Ecto neural progenitor cell (in vitro differentiated cells): ENCODE measurements around the gene LTBP2.

Experiments
- DNase-seq: peaks from one replicate; pipeline ENCODE4 v3.0.0-alpha.2; 2018; ENCODE audit warnings: low spot score

LTBP2 gene

DNA sequence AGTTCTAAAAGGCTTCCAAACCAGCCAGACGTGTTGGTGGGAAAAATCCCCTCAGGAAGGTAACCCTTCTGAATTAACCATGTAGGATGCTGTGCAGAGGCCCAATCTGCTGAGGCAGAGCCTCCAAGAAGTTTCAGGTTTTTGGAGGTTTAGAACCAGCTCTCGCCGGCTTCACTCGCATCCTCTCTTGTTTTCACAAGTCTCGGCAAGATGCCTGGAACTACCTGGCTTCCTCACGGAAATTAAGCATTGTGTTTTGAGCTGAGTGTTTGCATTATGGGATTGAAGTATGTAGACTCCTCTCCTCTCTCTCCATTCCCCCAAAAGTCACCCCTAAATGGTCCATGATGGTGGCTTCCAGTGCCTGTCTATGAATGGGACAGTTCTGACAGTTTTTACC is 20.6 kb downstream of the LTBP2 start:
- DNase-seq: no peak

DNA sequence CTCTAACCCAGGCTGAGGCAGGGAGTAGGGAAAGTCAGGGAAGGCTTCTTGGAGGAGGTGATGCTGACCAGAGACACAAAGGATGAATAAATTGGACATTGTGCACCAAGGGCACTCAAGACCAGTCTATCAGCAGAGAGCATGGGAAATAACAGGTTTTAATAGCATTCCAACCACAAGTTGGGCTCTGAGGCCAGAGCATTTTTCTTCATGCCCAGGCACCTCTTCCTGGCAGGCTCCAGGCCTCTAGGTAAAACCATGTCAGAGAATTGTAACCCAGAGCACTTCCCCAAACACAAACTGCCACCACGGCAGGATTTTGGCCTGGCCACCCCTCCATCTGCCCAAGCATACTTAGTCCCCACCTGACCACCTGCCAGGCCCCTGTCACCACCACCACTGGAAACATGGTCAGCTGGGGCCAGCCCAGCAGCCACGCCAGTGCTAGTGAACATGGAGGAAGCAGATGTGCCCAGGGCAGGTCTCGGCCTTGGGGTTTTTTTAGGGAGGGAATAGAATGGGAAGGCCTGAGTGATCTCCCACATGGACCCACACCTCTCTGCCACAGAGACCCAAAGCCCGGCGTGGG is 22.7 kb downstream of the LTBP2 start:
- no peak for DNase-seq

DNA sequence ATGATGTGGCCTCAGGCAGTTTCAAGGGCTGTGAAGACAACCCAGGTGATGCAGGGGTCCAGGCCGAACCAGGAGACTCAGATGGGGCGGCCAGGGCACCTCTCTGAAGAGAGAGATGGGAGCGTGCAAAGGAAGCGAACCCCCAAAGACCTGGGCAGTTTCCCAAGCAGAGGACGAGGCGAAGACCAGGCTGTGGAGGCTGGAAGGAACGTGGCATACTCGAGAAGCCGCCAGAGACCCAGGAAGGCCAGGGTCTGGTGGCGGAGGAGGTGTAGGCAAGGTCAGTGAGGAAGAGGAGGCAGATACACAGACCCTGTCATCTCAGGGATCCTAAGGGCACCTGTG is 24.7 kb downstream of the LTBP2 start:
- DNase-seq: no peak

DNA sequence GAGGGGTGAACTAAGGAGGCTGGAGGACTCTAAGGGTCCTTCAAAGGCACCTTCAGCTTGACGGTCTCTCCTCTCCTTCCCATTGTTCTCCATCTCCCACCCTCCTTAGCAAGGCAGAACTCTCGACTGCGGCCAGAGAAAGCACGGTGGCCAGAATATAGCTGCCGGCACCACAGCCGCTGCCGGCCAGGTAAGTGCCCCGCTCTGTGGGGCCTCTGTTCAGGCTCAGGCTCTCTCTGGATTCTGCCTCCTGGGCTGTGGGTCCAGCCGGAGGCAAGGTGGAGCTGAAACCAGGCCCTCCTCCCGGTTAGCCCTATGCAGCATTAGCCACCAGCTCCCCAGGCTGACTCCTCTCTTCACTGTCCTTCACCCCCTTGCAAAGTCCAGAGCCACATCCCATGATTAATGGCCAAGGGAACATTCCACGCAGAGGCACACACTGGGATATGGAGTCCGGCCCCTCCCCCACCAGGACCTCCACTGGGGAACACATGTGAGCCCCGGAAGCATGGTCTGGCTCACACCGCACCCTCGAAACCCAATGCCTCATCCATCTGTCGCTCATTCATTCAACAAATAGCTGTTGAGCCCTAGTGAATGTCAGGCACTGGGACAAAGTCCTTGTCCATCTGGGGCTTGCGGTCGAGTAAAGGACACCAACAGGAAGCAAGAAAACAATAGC is 25.2 kb downstream of the LTBP2 start:
- DNase-seq: no peak

DNA sequence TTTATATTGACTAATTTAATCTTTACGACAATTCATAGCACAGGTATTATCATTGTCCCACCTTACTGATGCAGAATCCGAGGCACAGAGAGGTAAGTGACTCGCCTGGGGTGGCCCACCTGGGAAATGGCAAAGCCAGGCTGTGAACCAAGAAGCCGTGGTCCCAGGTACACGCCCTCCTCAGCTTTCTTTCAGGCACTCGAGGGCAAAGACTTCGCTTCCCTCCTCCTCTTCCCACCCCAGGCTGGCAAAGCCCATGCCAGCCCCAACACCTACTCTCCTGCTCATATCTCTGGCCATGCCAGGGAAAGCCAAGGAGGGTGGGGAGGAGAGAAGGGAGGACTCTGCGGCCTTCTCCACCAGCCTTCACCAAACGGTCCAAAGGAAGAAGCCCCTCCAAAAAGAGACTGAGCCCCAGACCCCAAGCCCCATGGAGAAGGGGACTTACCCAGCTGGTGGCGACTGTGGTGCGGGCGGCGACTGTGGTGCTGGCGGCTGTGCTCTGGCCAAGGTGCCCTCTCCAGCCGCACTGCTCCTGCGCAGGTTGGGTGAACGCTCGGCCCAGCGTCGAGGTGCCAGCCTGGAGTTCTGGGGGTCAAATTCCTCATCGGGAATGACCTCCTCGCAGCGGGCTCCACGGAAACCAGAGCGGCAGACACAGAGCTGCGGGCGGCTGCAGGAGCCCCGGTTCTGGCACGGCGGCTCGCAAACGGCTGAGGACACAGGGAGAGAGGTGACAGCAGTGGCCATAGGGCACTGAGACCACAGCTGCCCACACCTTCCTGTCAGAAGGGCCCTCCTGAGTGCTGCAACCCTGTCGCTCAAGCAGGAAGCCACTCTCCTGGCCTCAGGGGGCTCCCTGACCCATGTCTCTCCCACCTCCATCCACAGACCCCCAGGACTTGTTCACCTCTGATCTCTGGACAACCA is 26.4 kb downstream of the LTBP2 start:
- no peak for DNase-seq

DNA sequence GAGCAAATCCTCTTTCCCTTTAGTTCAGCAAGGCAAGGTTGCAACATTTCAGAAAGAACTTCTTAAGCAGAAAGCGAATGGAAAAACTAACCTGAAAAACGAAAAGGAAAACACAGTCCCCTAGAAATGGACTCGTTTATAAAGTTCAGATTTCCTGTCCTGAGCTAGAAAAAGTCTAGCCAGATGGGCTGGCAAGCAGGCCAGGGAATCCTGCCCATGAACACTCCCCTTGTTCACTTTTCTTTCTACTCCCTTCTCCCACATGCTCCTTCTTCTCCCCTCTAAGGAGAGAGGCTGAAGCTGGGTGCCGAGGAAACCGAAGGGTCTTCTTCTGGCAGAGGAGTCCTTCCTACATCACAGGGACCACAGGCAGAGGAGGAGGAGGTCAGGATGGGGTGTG is 27.1 kb downstream of the LTBP2 start:
- no peak for DNase-seq

DNA sequence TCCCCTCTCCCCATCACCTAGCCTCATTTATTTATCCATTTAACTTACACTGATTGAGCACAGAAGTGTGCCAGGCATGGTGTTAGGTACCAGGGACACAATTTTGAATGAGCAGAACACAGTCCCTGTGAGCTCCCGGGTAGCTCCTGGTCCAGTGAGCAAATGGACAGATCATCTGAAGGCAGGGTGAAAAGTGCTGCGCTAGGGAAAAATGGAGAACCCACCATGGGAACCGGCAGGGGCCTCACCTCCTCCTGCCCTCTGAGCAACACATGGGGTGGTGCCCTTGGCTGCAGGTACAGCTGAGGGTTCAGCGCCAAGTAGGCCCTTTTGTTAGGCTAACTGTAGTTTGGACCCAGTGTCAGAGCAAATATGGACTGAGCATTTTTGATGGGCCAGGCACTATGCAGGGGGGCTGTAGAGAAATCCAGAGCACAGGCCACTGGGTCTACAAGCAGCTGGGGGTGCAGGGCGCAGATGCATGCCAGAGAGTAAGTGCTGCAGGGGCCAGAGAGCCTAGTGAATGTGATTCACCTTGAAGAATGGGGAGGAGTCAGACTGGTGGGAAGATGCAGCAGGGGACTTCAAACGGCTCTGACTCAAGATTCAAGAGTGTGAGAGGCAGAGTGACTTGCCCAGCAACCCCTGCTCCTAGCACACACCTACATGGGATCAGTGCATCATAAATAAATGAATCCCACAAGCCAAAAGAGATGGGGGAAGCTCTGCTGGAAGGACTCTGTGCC is 28.2 kb downstream of the LTBP2 start:
- no peak for DNase-seq

DNA sequence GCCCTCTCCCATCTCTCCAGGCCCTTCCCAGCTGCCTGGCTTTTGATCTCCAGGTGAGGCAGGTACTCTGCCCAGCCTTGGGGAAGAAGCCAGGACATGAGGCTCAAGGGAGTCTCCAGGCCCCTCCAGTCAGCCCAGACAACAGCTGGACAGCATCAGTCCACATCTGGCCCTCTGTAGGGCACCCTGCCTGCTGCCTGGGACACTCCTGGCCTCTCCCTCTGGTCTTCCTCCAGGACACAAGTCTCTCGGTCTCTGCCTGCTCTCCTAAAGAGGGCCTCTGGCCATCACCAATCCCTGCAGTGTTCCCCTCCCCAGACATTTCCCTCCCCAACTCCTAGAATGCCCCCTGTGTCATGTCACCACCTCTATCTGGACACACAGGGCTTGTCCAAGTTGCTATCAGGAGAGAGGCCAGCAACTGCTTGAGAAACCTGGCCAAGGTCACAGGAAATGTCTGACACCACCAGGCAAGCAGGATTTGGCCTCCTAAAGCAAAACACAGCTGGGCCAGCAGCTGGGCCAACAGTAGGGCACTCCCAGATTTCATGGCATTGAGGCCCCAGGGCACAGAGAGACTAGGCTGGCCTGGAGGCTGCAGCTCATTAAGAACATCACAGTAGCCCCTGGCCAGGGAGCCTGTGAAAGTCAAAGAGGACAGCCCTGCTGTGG is 29.0 kb downstream of the LTBP2 start:
- no peak for DNase-seq

DNA sequence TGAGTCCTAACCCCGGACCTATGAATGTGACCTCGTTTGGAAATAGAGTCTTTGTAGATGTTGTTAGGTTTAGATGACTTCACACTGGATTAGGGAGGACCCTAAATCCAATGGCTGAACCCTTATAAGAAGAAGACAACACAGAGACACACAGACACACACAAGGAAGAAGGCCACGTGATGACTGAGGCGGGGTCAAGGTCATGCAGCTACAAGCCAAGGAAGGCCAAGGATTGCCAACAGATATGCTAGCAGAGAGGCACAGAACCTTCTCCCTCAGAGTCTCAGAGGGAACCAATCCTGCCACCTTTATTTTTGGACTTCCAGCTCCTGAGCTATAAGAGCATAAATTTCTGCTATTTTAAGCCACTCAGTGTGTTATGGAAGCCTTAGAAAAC is 31.8 kb downstream of the LTBP2 start:
- no peak for DNase-seq

DNA sequence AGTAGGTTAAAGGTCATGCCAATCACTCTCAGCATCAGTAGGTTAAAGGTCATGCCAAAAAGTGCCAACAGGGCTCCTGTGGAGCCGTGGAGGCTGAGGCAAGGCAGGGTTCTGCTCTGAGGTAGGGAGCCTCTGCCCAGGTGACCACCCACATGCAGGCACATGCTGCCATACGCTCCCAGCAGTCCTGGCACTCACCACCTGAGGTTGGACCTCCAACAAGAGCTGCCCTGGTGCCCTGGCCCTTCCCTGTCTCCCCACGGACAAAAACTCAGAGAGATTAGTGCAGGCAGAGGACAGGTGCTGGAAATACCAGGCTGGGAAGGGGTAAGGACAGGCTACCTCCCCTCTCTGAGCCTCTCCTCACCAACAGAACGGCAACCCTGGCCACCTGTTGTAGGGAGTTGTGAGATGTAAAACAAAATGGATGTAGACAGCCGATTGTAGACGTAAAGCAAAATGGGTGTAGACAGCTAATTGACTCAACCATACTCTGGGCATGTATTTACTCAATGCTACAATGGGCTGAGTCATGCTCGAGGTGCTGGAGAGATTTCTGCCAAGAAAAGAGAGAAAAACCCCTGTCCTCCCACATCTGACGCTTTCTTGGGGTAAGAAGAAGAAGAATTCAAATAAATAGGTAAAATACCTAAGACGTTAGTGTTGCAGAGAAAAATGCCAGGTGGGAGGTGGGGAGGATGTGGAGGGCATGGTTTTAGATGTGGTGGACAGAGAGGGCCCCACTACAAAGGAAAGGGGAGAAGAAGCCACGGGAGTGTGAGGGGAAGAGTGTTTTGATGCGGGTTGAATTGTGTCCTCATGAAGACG is 32.4 kb downstream of the LTBP2 start:
- DNase-seq: no peak

DNA sequence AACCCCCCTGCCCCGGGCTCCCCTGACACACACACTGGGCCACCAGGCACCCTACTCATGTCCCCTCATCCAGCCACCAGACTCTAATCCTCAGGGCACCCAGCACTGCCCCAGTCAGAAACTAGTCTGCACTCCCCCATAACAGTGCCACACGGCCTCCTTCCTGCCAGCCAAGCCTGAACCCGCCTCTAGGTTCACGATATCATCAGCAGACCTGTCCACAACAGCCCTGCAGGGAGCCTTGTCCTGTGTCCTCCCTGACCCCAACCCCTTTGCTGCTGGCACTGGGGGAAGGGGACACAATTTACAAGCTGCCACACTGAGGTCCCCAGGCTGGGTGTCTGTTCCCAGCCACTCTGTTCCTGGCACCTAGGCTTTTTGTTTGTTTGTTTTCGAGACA is 33.6 kb downstream of the LTBP2 start:
- no peak for DNase-seq

DNA sequence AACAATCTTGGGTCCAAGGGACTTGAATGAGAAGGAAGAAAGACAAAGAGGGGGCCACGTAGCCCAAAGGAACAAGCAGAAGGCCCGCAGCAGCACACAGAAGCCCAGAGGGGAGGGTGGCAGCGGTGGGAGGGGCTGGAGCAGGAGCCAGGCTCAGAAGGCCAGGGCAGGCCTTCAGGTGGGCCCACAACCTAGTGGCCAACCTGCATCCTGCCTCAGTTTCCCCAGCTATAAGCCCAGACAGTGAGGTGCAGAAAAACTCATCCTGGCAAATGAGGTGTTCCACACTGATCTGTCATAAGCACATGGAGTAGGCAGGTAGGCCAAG is 34.1 kb downstream of the LTBP2 start:
- no peak for DNase-seq

DNA sequence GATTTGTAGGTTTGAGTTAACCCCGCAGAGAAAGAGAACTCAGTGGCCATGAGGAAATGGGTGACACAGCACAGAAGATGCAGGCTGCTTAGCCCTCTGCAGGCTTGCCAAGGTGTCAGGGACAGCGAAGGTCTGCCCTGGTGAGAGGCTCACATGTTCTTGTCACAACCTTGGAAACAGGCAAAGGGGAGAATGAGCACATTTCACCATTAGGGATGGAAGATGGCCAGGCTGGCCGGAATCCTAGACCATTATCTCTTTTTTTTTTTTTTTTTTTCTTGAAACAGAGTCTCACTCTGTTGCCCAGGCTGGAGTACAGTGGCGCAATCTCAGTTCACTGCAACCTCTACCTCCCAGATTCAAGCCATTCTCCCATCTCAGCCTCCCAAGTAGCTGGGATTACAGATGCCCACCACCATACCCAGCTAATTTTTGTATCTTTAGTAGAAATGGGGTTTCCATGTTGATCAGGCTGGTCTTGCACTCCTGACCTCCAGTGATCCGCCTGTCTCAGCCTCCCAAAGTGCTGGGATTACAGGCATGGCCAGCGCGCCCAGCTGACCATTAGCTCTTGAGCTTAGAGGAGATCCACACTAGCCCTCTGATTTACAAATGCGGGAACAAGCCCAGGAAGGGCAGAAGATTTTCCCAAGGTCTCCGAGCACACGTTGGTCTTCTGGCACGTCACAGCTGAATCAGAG is 34.6 kb downstream of the LTBP2 start:
- DNase-seq: no peak

DNA sequence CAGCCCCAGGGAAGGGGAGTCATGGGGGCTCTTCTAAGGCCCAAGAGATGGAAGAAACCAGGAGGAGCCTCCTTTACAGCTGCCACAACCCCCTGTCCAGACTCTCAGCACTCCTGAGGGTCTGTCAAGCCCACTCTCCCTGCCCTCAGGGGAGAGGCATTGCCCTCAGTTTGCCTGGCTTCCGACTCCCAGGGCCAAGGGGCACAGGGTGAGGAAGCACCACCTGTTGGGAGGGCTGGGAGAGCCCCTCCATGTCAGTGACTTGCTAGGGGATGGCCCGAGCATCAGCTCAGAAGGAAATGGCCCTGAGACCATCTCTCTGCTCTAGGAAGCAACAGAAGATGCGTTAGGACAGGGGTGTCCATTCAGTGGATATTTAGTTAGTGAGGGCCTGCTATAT is 36.1 kb downstream of the LTBP2 start:
- DNase-seq: no peak

DNA sequence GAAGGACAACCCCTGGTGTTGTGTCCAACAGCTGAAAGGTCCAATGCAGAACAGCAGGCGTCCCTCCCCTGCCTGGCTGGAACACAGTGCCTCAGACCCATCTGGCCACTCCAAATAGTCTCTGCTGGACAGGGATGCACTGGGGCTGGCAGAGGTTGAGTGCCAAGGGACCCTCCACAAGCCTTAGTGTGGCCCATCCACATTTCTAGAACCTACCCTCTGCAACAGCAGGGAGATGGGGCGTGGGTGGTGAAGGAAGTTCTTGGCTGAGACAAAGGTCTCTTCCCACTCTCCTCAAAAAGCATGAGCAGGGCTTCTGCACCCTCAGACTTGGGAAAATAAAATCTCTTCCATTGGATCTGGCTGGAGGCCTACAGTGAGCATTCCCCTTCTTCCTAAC is 36.5 kb downstream of the LTBP2 start:
- DNase-seq: no peak

DNA sequence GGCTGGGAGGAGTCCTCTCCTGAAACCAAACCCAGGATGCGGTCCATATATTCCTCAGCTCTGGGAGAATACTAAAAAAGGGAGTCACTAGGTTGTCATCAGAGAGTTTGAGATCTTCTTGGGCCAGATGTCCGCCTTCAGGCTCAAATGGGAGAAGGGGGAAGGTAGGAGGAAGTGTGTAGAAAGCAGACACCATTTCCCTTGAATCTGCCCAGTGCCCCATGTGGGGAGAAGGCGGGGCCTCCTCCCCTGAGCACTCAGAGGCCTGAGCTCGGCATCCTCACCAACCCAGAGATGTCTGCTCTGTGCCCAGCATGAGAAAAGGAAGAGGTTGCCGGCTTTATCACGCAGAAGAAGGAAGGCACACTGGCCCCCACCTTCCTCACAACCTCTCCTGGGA is 37.3 kb downstream of the LTBP2 start:
- no peak for DNase-seq

DNA sequence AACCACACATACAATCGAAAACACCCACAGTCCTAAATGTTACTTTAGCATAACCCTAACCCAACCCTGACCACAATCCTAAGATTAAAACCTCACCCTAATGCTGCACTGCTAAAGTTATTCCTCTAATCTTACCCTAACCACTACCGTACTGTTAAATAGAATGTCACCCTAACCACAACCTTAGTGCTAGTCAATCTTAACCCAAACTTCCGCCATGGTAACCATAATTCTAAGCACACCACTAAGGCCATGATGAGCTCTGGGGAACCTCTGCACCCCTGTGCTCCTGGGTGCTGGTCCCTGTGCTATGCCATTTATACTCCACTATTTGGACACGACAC is 38.0 kb downstream of the LTBP2 start:
- no peak for DNase-seq

DNA sequence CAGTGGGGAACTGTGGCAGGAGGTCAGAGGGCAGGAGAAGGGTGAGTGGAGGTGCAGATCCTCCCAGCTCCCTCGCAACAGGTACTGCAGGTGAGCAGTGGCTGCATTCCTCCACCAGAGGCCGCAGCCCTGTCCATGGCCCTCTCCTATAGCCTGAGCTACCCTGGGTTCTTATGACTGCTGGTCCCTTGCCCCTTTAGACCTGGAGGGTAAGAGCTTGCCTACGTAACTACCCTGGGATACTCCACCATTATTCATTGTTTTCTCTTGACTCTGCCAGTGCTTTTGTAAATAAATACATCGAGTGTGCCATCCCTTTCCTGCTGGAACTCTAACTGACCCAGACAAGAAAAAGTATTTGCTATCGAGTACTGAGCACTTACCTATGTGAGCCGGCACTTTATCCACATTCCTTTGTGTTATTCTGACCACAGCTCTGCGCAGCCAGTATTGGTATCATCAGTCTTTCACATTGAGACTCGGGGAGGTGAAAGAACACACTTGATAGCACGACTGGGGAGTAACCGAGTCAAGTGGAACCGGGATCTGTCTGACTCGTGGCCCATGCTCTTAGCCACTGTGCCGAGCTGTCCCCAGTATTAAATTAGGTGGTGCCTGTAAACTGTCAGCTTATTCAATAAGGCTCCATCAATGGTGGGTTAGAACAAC is 38.5 kb downstream of the LTBP2 start:
- no peak for DNase-seq

DNA sequence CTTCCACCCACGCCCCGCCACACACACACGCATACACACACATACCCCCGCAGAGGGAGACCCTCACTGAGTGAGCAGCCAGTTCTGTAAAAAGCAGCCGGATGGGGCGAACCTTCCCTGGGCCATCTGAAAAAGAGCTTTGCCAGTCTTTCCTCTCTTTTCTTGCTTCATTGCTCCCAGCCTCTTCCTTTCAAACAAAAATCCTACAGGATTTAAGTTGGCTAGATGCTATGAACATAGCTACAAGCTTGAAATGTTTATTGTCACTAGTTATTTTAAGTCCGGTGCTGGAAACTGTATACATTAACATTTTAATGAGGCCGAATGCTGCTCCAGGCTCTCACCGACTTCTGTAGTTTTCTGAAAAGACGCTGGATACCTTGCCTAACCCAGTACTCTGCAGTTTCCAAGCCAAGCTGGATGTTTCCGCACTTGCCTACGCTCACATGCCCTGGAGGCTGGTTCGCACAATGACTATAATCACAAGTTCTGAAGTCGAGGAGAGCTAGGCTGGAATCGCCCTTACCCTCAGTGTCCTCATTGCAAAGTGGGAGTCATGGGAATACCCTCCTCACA is 39.2 kb downstream of the LTBP2 start:
- DNase-seq: no peak
